ENCODE data around the gene ATG16L1. TPM values are rescaled to one million over a fixed set of nuclear protein-coding genes. Genes with fewer than 3 reads are reported as not detected.

The ATG16L1 gene
- total RNA-seq, 4 donors from 2014 or later: 16.7 to 44.1 (median 33.6) TPM

GRCh38 chr2:233242231-233242927 lies 9.1 kb upstream of the ATG16L1 start:
- Histone ChIP-seq H3K4me1 (peaks cover 0 to 14% (median 0%) of the 10 kb centered on the region in 4 donors), H3K9me3 (no peaks in the 10 kb centered on the region), H3K4me3 (no peak overlapping the region), H3K36me3 (no peaks in the 10 kb centered on the region), H3K27me3 (no peaks in the 10 kb centered on the region), H3K27ac (peak overlapping the region in 3 of 4 donors; percentile 20 to 34 (median 23))
- TF ChIP-seq EP300 (IDR thresholded peaks at IDR 0.05): peak in 1 of 2 donors; percentile 25
- TF ChIP-seq, protein P1, sequence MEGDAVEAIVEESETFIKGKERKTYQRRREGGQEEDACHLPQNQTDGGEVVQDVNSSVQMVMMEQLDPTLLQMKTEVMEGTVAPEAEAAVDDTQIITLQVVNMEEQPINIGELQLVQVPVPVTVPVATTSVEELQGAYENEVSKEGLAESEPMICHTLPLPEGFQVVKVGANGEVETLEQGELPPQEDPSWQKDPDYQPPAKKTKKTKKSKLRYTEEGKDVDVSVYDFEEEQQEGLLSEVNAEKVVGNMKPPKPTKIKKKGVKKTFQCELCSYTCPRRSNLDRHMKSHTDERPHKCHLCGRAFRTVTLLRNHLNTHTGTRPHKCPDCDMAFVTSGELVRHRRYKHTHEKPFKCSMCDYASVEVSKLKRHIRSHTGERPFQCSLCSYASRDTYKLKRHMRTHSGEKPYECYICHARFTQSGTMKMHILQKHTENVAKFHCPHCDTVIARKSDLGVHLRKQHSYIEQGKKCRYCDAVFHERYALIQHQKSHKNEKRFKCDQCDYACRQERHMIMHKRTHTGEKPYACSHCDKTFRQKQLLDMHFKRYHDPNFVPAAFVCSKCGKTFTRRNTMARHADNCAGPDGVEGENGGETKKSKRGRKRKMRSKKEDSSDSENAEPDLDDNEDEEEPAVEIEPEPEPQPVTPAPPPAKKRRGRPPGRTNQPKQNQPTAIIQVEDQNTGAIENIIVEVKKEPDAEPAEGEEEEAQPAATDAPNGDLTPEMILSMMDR (IDR thresholded peaks at IDR 0.05): no peak
- DNase-seq (ENCODE audit: low spot score in 2 of 2): no peak
- 74% methylated on average over 14 of the region's 14 CpGs for WGBS, 2 donors

DNA sequence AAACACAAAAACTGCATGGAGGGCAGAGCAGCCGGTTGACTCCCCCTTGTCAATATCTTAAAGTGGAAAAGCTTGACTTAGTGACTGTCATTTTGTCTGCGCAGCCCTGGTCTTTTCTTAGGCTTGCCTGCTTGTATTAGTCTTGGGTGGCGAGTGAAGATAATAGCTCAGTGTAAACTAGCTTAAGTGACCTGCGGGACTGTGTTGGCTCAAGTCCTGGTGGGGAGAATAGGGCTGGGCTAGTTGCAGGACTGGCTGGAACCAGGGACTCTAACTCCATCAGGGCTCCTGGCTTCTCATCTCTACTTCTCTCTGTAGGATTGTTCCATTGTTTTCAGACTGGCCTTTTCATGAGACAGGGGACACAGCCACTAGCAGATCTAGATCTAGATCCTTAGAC lies 8.1 kb upstream of the ATG16L1 start:
- Histone ChIP-seq H3K27ac (no peak overlapping the region), H3K27me3 (no peaks in the 10 kb centered on the region), H3K36me3 (no peaks in the 10 kb centered on the region), H3K9me3 (no peaks in the 10 kb centered on the region), H3K4me1 (peaks cover 0 to 14% (median 0%) of the 10 kb centered on the region in 4 donors), H3K4me3 (no peak overlapping the region)
- WGBS, 2 donors: 64 to 70% methylated on average over 4 of the region's 4 CpGs
- no peak for DNase-seq (ENCODE audit: low spot score in 2 of 2)
- TF ChIP-seq POLR2A (IDR thresholded peaks at IDR 0.05) (no peak), EP300 (IDR thresholded peaks at IDR 0.05) (no peak)
- TF ChIP-seq, protein P1 (IDR thresholded peaks at IDR 0.05): no peak

DNA sequence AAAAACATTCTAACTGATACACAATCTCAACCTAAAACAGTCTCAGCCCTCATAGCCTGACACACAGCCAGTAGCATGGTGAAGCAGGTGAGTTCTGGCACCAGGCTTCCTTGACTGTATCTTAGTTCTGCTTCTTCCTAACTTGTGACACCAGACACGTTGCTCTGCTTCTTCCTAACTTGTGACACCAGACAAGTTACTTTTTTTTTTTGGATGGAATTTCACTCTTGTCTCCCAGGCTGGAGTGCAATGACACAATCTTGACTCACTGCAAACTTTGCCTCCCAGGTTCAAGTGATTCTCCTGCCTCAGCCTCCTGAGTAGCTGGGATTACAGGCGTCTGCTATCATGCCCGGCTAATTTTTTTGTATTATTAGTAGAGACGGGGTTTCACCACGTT lies 6.7 kb upstream of the ATG16L1 start:
- H3K27me3 ChIP-seq: no peaks in the 10 kb centered on the region
- no peak for DNase-seq (ENCODE audit: low spot score in 2 of 2)
- WGBS, 2 donors: 55 to 57% methylated on average over 5 of the region's 5 CpGs

GRCh38 chr2:233245406-233245805 lies 6.1 kb upstream of the ATG16L1 start:
- H3K4me3 ChIP-seq: no peak overlapping the region
- 84 to 85% methylated on average over 6 of the region's 6 CpGs for WGBS, 2 donors
- no peaks in the 10 kb centered on the region for H3K36me3 ChIP-seq
- no peak for DNase-seq (ENCODE audit: low spot score in 2 of 2)
- H3K27me3 ChIP-seq: no peaks in the 10 kb centered on the region
- H3K9me3 ChIP-seq: no peaks in the 10 kb centered on the region
- TF ChIP-seq EP300 (IDR thresholded peaks at IDR 0.05): no peak
- H3K4me1 ChIP-seq: peaks cover 0 to 13% (median 0%) of the 10 kb centered on the region in 4 donors
- no peak overlapping the region for H3K27ac ChIP-seq

More for the DNA sequence above, 6.7 kb upstream of the ATG16L1 start:
- TF ChIP-seq, protein P1 (IDR thresholded peaks at IDR 0.05): no peak
- TF ChIP-seq POLR2A (IDR thresholded peaks at IDR 0.05): no peak
- no peak for TF ChIP-seq EP300 (IDR thresholded peaks at IDR 0.05)
- H3K9me3 ChIP-seq: no peaks in the 10 kb centered on the region
- H3K4me1 ChIP-seq: peaks cover 0 to 14% (median 0%) of the 10 kb centered on the region in 4 donors
- no peaks in the 10 kb centered on the region for H3K36me3 ChIP-seq
- H3K4me3 ChIP-seq: no peak overlapping the region
- no peak overlapping the region for H3K27ac ChIP-seq

DNA sequence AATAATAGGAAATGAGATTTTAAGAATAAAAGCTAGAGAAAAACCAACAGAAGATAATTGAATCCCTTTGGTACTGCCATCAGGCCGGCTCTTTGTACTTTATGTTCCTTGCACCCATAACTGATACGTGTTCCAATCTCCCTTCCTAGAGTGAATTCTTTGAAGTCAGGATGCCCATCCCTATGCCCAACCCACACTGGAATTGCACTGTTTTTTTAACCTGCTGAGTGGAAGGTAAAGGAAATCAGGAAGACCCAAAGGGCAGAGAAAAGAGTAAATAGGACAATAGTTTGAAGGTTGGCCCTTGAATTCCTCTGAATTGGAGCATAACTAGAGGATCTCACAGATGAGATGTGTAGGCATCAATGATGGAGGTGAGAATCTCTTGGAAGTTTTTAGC lies 4.4 kb upstream of the ATG16L1 start:
- WGBS, 2 donors: 74 to 79% methylated on average over 2 of the region's 2 CpGs
- no peaks in the 10 kb centered on the region for H3K9me3 ChIP-seq

More for the DNA sequence above, 4.4 kb upstream of the ATG16L1 start:
- Histone ChIP-seq H3K27ac (no peak overlapping the region), H3K4me3 (no peak overlapping the region), H3K27me3 (no peaks in the 10 kb centered on the region), H3K36me3 (no peaks in the 10 kb centered on the region), H3K4me1 (peaks cover 0 to 5% (median 2%) of the 10 kb centered on the region in 4 donors)
- TF ChIP-seq POLR2A (IDR thresholded peaks at IDR 0.05): no peak
- TF ChIP-seq, protein P1 (IDR thresholded peaks at IDR 0.05): no peak
- no peak for TF ChIP-seq EP300 (IDR thresholded peaks at IDR 0.05)
- no peak for DNase-seq (ENCODE audit: low spot score in 2 of 2)
